GM12875 (cell line): ENCODE results near the gene MED17.

ENCODE experiments used
- H3K4me3 ChIP-seq: one replicate; pipeline ENCODE4 v1.5.1; 2011; ENCODE audit warnings: low read depth, low read length, control low read depth
- CTCF ChIP-seq: IDR thresholded peaks from 2 replicates; pipeline ENCODE4 v1.5.1; 2011; ENCODE audit warnings: low read depth, mild to moderate bottlenecking, control low read depth, inconsistent platforms, low read length, moderate library complexity, borderline replicate concordance; ENCODE audit not compliant: insufficient read depth

MED17 gene

GRCh38 chr11:93784145-93784934, at the start of gene MED17:
MED17 (plus strand) TSS chr11:93784282; CDS start chr11:93784514, 232 bp downstream.
- H3K4me3 ChIP-seq, result peak within 1 kb of the TSS; percentile 88
- peak; percentile 50 for TF ChIP-seq CTCF

GRCh38 chr11:93734427-93735222, 49.5 kb upstream of the MED17 start:
- no peak for TF ChIP-seq CTCF
- no peak overlapping the region for H3K4me3 ChIP-seq

- TF ChIP-seq CTCF, result no peak
- H3K4me3 ChIP-seq, result no peak overlapping the region
These were observed 48.5 kb upstream of the MED17 start for GRCh38 chr11:93735627-93736026.

GRCh38 chr11:93736129-93736528, 48.0 kb upstream of the MED17 start:
- TF ChIP-seq CTCF, result no peak
- no peak overlapping the region for H3K4me3 ChIP-seq

- H3K4me3 ChIP-seq, result peak overlapping the region; percentile 68
- no peak for TF ChIP-seq CTCF
These were observed 46.0 kb upstream of the MED17 start for GRCh38 chr11:93737904-93738612.

- peak overlapping the region; percentile 68 for H3K4me3 ChIP-seq
- TF ChIP-seq CTCF, result no peak
These were observed 45.4 kb upstream of the MED17 start for GRCh38 chr11:93738647-93739081.
